ENCODE results near the gene RRH.
"Not testable (repeated sequence)": the region's sequence is repeated elsewhere in the genome, so short reads cannot be mapped to it uniquely, and the experiment has no call there.

Gene RRH

GRCh38 chr4:109827672-109828071, at the start of gene RRH:
Gene RRH (plus strand): TSS chr4:109827972. CDS start chr4:109828028, 56 bp downstream.
- DNase-seq, result no peak

GRCh38 chr4:109782092-109782491, 45.7 kb upstream of the RRH start:
- not testable (repeated sequence) for DNase-seq

DNA sequence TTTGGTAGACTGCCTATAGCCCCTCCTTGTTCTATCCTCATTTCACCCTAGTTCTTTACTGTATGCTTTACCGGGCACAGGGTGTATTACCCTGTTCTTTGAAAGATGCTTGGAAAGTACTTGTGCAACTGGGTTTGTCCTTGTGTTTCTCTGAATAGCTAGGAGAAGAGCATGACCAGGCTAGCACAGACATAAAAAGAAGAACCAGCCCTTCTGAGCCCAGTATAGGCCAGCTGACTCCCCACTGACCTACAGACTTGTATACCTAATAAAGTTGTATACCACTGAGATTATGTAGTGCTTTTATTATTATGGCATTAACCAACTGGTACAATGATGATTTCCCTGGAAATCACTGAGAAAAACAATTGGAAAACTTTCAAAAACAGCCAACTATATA, 40.9 kb upstream of the RRH start:
- no peak for DNase-seq

- no peak for DNase-seq
Measured at GRCh38 chr4:109787807-109788206, 40.0 kb upstream of the RRH start.

DNA sequence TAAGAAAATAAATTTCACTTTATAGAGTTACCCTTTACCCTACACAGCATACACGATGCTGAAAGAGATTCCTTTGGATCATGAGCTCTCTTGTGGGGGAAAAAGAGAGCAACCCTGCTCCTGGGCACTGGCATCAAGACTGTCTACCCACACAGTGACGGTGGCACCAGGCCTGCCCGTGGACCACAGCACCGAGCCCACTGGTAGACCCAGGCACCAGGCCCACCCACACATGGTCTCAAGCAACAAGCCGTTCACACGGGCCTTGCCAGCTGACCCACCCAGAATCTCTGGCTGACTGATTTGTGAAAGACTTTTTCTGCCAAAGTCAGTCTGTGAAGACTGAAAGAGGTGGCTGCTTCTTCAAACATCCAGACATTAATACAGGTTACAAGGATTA, 32.7 kb upstream of the RRH start:
- no peak for DNase-seq

GRCh38 chr4:109798866-109799265, 28.9 kb upstream of the RRH start:
- no peak for DNase-seq

DNA sequence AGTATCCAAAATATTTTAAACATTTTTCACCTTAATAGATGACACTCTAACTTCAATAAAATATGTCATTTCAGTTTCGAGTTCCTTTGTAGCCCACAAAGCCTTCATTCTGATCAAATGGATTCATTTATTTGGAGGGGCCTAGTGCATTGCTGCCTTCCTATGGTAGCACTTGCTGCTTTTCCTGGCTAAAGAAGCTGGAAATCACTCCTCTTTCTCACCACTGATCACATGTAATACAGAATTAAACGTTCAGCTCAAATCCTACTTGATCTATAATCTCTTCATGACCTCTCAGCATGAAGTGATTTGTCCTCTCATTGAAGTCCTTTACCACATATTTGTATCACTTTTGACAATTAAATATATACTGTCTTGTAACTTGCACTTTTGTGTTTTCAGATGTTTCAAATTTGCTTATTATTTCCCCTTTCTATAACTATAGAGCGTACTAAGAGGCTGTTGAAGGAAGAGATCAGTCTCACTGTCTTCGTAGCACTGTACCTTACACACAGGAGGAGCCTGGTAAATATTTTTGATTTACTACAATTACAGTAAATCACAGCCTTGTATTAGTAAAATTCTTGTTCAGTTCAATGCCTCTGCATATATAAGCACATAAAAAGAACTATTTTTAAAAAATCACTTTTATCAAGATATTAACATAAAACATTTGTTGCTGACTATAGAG, 26.5 kb upstream of the RRH start:
- DNase-seq, result no peak

DNA sequence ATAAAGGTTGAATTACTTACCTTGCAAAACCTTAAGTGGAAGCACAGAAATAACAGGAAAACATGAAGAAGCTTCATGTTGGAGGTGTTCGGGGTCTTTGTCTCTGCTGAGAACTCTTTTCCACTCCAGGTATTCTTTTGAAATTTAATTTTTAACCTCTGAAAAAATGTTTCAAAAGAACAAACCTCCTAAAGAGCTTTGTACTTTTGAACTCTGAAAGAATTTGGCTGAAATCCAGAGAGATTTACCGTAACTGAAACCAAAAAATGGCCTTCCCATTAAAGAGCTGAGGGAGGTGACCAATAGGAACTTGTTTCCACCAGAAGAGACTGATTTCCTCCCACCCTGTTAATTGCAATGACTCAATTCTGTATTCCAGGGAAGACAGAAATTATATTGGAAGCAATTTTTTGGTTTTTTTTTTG, 25.9 kb upstream of the RRH start, which contains the start of gene CFI:
TSS of gene CFI (minus strand) at position 105 of the 425 bp plus-strand sequence. CDS start at position 77, 28 bp downstream.
- no peak for DNase-seq

DNA sequence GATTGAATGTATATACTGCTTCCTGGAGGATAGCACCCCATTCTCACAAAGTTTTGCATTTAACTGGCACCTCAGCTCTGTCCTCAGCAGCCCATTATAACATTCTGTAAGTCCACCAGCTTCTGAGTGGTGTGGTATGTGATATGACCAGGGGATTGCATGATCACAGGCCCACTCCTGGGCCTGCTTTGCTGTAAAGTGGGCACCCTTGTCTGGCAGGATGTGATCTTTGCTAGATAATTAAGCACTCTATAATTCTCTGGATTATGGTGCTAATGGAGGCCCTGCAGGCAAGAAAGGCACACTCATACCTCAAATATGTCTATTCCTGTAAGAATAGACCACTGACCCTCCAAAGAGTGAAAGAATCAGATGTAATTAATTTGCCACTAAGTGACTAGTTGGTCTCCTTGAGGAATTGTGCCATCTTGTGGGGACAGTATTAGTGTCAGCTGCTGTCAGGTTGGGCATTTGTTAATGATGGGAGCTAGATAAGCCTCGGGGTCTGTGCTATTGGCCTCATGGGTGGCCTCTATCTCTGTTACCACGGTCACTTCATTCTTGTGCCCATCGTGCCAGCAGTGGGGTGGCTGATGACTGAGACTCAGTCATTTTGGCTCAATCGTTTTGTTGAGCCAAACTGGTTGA, 23.7 kb upstream of the RRH start:
- no peak for DNase-seq

- no peak for DNase-seq
Measured at GRCh38 chr4:109809655-109810054, 18.1 kb upstream of the RRH start.

- no peak for DNase-seq
Measured at GRCh38 chr4:109810552-109811387, 17.0 kb upstream of the RRH start.

GRCh38 chr4:109811707-109812106, 16.1 kb upstream of the RRH start:
- no peak for DNase-seq

DNA sequence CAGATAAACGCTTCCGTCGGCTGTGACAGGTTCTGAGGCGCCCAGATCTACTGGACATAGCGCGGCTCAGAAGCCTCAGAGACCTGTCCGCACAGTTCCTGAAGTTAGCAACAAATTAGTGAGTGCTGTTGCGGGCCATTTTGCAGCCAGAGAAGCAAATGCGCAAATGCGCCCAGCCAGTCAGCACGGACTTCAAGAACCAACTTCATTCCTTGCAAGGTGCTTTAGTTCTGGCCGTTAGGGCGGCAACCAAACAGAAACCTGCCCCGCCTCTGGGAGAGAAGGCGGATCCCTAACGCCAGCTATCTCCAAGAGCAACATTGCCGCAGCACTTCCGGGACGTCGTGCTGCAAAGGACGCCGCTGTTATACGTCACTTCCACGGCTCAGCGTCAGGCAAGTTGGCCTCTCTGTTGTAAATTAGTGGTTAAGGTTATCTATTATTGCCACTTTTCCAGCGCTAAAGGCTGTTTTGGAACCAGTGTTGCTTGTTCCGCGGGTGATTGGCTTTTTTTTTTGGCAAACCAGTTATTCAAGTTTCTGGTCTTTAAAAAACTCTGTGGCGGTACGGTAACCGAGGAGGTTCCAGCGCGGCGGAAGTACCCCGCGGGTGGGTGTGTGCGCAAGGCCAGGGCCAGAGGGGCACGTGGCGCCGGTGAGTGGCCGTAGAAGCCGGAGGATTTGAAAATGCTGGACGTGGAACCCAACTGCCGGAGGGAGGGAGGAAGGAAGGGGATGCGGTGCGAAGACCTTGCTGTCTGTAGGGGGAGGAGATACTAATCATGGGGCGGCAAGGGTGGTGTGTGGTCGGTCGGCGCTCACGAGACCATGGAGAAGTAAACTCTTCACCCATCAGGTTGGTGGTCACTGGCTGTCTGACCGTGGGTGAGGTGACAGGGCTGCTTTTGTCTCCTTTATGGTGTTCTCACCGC, 12.4 kb upstream of the RRH start, which contains the start of gene GAR1:
TSS of gene GAR1 (plus strand) at position 612 of the 931 bp plus-strand sequence. CDS start 403 bp downstream, outside the sequence.
- DNase-seq, result peak; percentile 78

- DNase-seq, result no peak
Measured at GRCh38 chr4:109816082-109816442, 11.7 kb upstream of the RRH start.

DNA sequence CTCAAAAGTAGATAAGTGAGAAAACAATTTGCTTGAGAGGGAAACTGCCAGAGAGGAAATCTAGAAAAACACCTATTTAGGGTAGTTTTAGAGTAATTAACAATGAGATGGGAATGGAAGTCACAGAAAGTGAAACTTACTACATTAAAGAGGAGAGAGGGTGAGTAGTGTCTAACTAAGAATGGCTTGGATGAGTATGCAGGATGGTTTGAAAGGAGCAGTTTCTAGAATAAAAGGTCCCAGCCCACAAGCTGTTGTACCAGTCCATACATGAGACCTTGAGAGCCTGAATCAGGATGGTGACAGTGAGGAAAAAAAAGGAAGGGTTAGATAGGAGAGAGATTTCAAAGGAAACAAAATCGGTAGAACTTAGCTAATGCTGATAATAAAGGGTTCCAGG, 10.9 kb upstream of the RRH start:
- no peak for DNase-seq

DNA sequence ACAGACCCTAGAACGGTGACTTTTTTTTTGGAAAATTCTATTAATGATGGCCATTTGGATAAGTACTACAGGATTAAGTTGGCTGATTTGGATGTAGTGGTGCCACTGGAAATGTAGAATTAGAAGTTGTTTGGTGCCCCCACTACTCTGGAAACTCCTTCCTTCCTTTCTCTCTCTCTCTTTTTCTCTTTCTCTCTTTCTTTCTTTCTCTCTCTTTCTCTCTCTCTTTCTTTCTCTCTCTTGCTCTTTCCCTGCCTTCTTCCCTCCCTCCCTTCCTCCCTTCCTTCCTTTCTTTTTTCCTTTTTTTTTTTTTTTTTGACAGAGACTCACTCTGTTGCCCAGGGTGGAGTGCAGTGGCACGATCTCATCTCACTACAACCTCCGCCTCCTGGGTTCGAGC, 9.5 kb upstream of the RRH start:
- no peak for DNase-seq

GRCh38 chr4:109820563-109820962, 7.2 kb upstream of the RRH start:
- DNase-seq, result no peak

GRCh38 chr4:109821185-109821584, 6.6 kb upstream of the RRH start:
- no peak for DNase-seq

DNA sequence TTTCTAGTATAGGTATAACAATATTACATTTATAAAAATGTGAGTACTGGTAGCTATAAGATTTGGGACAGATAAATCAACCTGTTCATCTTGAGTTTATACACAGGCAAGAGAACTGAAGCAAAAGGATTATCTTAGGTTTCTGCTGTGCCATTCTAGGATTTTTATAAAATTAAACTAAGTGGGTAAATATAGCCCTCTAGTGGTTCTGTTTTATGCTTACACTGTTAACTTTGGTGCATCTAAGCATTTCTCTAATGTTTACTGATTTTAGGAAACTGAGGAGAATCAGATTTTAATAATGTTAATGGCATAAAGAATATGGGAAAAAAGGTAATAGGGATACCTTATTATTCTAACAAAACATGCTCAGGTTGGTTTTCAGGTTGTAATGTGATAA, 1.1 kb upstream of the RRH start:
- DNase-seq, result no peak

DNA sequence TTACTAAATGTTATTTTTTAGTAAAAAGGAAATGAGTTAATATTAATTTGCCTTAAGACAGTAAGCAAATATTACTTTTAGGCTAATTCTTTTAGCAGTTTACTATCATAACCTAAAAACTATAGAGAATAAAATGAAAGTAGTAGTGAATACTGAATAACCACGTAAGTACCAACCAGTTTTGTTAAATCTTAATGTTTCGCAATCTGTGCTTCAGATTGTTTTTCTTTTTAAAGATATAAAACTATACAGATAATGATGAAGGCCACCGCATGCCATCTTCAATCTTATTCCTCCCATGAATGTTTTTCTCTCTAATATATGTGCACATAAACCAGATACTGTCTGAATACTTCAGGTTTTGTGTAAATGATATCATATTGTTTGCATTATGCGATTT, 6.0 kb downstream of the RRH start:
- DNase-seq, result no peak

GRCh38 chr4:109836985-109837384, 9.2 kb downstream of the RRH start:
- DNase-seq, result no peak

- DNase-seq, result no peak
Measured at GRCh38 chr4:109846395-109847098, 18.8 kb downstream of the RRH start.

Measured in NCI-H1436 treated with DMSO at 0.1 percent for 48 hours (cell line).